OCI-LY7 (cell line): Measurements from ENCODE around the gene WASHC2C.
"Not testable (repeated sequence)": the region's sequence is repeated elsewhere in the genome, so short reads cannot be mapped to it uniquely, and the experiment has no call there.

Experiments
- CTCF ChIP-seq: fragments of 200-600 bp; sonication (generic); conservative IDR thresholded peaks from 2 replicates; pipeline ENCODE4 v1.5.1; 2014; ENCODE audit warnings: mild to moderate bottlenecking, antibody characterized with exemption, low read length, moderate library complexity, mixed read lengths
- EZH2phosphoT487 ChIP-seq: fragments of 200-600 bp; sonication (generic); IDR thresholded peaks from 2 replicates; pipeline ENCODE4 v1.6.1; 2018; ENCODE audit warnings: low read depth, borderline replicate concordance, mild to moderate bottlenecking, mixed run types, antibody characterized with exemption, low read length, moderate library complexity, mixed read lengths

GRCh38 chr10:45717053-45717452, 10.0 kb upstream of the WASHC2C start:
- TF ChIP-seq CTCF, EZH2phosphoT487: not testable (repeated sequence)
